BLaER1 (cell line): ENCODE results near the gene EP400.

Source experiments
- H3K27ac ChIP-seq: shearing (Covaris generic); formaldehyde crosslinking; 2 replicates; pipeline ENCODE4 v1.8.1; 2022
- H3K27me3 ChIP-seq: shearing (Covaris generic); formaldehyde crosslinking; 2 replicates; pipeline ENCODE4 v1.8.1; 2022
- H3K36me3 ChIP-seq: shearing (Covaris generic); formaldehyde crosslinking; 2 replicates; pipeline ENCODE4 v1.8.1; 2022
- H3K4me1 ChIP-seq: shearing (Covaris generic); formaldehyde crosslinking; 2 replicates; pipeline ENCODE4 v1.8.1; 2022
- H3K4me2 ChIP-seq: shearing (Covaris generic); formaldehyde crosslinking; 2 replicates; pipeline ENCODE4 v1.8.1; 2022
- H3K4me3 ChIP-seq: shearing (Covaris generic); formaldehyde crosslinking; 2 replicates; pipeline ENCODE4 v1.8.1; 2022
- H3K9ac ChIP-seq: shearing (Covaris generic); formaldehyde crosslinking; 2 replicates; pipeline ENCODE4 v1.8.1; 2022
- H3K9me3 ChIP-seq: shearing (Covaris generic); formaldehyde crosslinking; 2 replicates; pipeline ENCODE4 v1.8.1; 2022
- H4K20me1 ChIP-seq: shearing (Covaris generic); formaldehyde crosslinking; 2 replicates; pipeline ENCODE4 v1.8.1; 2022
- Cebpa-rat ChIP-seq: shearing (Covaris generic); IDR thresholded peaks from 2 replicates; pipeline ENCODE4 v1.8.1; 2022

EP400 gene

DNA sequence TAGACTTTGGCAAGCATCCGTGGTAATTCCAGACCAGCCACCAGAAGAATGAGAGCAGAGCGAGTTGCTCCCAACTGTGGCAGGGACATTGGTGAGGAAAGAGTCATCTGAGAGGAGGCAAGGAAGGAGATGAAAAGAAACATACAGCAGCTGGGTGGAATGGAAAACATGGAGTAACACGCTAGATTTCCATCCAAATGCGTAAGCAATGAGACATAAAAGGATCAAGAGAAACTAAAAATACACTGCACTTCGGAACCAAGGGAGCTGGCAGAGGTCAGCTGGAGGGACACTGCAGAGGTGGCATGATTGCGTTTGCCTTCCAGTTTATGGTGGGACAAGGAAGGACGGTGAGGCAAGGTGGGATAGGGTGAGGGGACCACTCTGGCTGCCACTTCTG, 111.5 kb downstream of the EP400 start:
- no peak for TF ChIP-seq Cebpa-rat
- H3K4me2 ChIP-seq: peak overlapping the region; percentile 75
- no peak overlapping the region for H3K4me3 ChIP-seq
- peaks cover 70% of the 10 kb centered on the region for H4K20me1 ChIP-seq
- peaks cover 100% of the 10 kb centered on the region for H3K4me1 ChIP-seq
- no peaks in the 10 kb centered on the region for H3K9me3 ChIP-seq
- H3K27me3 ChIP-seq: no peaks in the 10 kb centered on the region
- peaks cover 48% of the 10 kb centered on the region for H3K36me3 ChIP-seq
- H3K9ac ChIP-seq: no peak overlapping the region
- H3K27ac ChIP-seq: no peak overlapping the region

GRCh38 chr12:132061641-132062430, 112.1 kb downstream of the EP400 start:
- Histone ChIP-seq H4K20me1 (peaks cover 70% of the 10 kb centered on the region), H3K9ac (no peak overlapping the region), H3K9me3 (no peaks in the 10 kb centered on the region), H3K36me3 (peaks cover 53% of the 10 kb centered on the region), H3K4me1 (peaks cover 100% of the 10 kb centered on the region), H3K27ac (no peak overlapping the region), H3K4me2 (peak overlapping the region; percentile 75), H3K27me3 (no peaks in the 10 kb centered on the region), H3K4me3 (no peak overlapping the region)
- no peak for TF ChIP-seq Cebpa-rat

DNA sequence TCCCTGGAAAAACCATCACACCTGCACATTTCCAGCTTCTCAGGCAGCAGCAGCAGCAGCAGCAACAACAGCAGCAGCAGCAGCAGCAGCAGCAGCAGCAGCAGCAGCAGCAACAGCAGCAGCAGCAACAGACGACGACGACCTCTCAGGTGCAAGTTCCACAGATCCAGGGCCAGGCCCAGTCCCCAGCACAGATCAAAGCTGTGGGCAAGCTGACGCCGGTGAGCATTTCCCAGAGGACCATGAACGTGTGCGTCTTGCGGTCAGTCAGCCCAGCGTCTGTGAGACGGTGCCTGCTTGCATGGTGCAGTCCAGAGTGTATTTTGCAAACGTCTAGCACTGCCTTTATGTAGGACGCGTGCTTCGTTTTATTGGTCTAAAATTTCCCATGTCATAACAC, 112.7 kb downstream of the EP400 start:
- Histone ChIP-seq H3K9ac (no peak overlapping the region), H3K27me3 (no peaks in the 10 kb centered on the region), H3K36me3 (peaks cover 54% of the 10 kb centered on the region), H3K4me2 (peak overlapping the region; percentile 75), H3K4me3 (no peak overlapping the region), H3K9me3 (no peaks in the 10 kb centered on the region), H4K20me1 (peaks cover 72% of the 10 kb centered on the region), H3K4me1 (peaks cover 100% of the 10 kb centered on the region), H3K27ac (no peak overlapping the region)
- no peak for TF ChIP-seq Cebpa-rat

GRCh38 chr12:132063491-132063890, 113.7 kb downstream of the EP400 start:
- Histone ChIP-seq H3K4me2 (peak overlapping the region; percentile 75), H3K27ac (no peak overlapping the region), H4K20me1 (peaks cover 82% of the 10 kb centered on the region), H3K27me3 (0 out of 2 replicates have a peak, but pooled peaks cover 3% of the 10 kb centered on the region), H3K4me3 (no peak overlapping the region), H3K9me3 (no peaks in the 10 kb centered on the region), H3K4me1 (peaks cover 100% of the 10 kb centered on the region), H3K36me3 (peaks cover 58% of the 10 kb centered on the region), H3K9ac (peak overlapping the region; percentile 30; the same call in 1 of the 2 replicates)
- TF ChIP-seq Cebpa-rat: no peak

GRCh38 chr12:132064631-132065030, 114.9 kb downstream of the EP400 start:
- Histone ChIP-seq H3K9me3 (no peaks in the 10 kb centered on the region), H3K4me2 (peak overlapping the region; percentile 75), H3K4me3 (no peak overlapping the region), H3K4me1 (peaks cover 100% of the 10 kb centered on the region), H3K27ac (no peak overlapping the region), H3K9ac (no peak overlapping the region), H3K36me3 (peaks cover 69% of the 10 kb centered on the region), H3K27me3 (0 out of 2 replicates have a peak, but pooled peaks cover 3% of the 10 kb centered on the region), H4K20me1 (peaks cover 87% of the 10 kb centered on the region)
- TF ChIP-seq Cebpa-rat: no peak

GRCh38 chr12:132065203-132065602, 115.5 kb downstream of the EP400 start:
- 0 out of 2 replicates have a peak, but pooled peaks cover 3% of the 10 kb centered on the region for H3K27me3 ChIP-seq
- no peak overlapping the region for H3K4me3 ChIP-seq
- no peaks in the 10 kb centered on the region for H3K9me3 ChIP-seq
- H3K36me3 ChIP-seq: peaks cover 71% of the 10 kb centered on the region
- H3K27ac ChIP-seq: no peak overlapping the region
- H4K20me1 ChIP-seq: peaks cover 93% of the 10 kb centered on the region
- H3K4me1 ChIP-seq: peaks cover 100% of the 10 kb centered on the region
- peak overlapping the region; percentile 75 for H3K4me2 ChIP-seq
- no peak for TF ChIP-seq Cebpa-rat
- H3K9ac ChIP-seq: no peak overlapping the region

- Histone ChIP-seq H3K9ac (no peak overlapping the region), H3K4me3 (peak overlapping the region; percentile 8; the same call in 1 of the 2 replicates), H3K27me3 (0 out of 2 replicates have a peak, but pooled peaks cover 3% of the 10 kb centered on the region), H3K4me2 (peak overlapping the region; percentile 75), H3K36me3 (peaks cover 70% of the 10 kb centered on the region), H3K9me3 (no peaks in the 10 kb centered on the region), H4K20me1 (peaks cover 98% of the 10 kb centered on the region), H3K4me1 (peaks cover 100% of the 10 kb centered on the region), H3K27ac (no peak overlapping the region)
- no peak for TF ChIP-seq Cebpa-rat
Observed at GRCh38 chr12:132065609-132066344, 116.0 kb downstream of the EP400 start.

GRCh38 chr12:132066345-132066685, 116.6 kb downstream of the EP400 start:
- peaks cover 100% of the 10 kb centered on the region for H4K20me1 ChIP-seq
- no peak overlapping the region for H3K9ac ChIP-seq
- H3K4me3 ChIP-seq: peak overlapping the region; percentile 8; the same call in 1 of the 2 replicates
- H3K27me3 ChIP-seq: 0 out of 2 replicates have a peak, but pooled peaks cover 3% of the 10 kb centered on the region
- TF ChIP-seq Cebpa-rat: no peak
- peaks cover 100% of the 10 kb centered on the region for H3K4me1 ChIP-seq
- H3K9me3 ChIP-seq: no peaks in the 10 kb centered on the region
- H3K4me2 ChIP-seq: peak overlapping the region; percentile 75
- peaks cover 65% of the 10 kb centered on the region for H3K36me3 ChIP-seq
- H3K27ac ChIP-seq: no peak overlapping the region

DNA sequence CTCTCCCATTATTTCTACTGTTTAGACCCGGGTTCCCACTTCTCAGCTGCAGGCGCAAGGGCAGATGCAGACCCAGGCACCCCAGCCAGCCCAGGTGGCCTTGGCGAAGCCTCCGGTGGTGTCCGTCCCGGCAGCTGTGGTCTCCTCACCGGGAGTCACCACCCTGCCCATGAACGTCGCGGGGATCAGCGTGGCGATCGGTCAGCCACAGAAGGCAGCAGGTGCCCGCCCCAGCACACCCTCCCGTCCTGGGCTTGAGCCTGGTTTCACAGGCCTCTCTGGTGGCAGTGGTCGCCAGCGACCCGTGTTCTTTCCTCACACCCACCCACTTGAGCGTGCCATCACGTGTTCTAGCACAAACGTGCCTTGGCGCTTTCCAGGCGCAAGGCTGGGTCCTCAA, 117.0 kb downstream of the EP400 start:
- H3K9me3 ChIP-seq: no peaks in the 10 kb centered on the region
- 0 out of 2 replicates have a peak, but pooled peaks cover 3% of the 10 kb centered on the region for H3K27me3 ChIP-seq
- no peak overlapping the region for H3K27ac ChIP-seq
- no peak overlapping the region for H3K9ac ChIP-seq
- no peak overlapping the region for H3K4me3 ChIP-seq
- H3K36me3 ChIP-seq: peaks cover 60% of the 10 kb centered on the region
- H3K4me1 ChIP-seq: peaks cover 100% of the 10 kb centered on the region
- peak overlapping the region; percentile 75 for H3K4me2 ChIP-seq
- no peak for TF ChIP-seq Cebpa-rat
- peaks cover 100% of the 10 kb centered on the region for H4K20me1 ChIP-seq

DNA sequence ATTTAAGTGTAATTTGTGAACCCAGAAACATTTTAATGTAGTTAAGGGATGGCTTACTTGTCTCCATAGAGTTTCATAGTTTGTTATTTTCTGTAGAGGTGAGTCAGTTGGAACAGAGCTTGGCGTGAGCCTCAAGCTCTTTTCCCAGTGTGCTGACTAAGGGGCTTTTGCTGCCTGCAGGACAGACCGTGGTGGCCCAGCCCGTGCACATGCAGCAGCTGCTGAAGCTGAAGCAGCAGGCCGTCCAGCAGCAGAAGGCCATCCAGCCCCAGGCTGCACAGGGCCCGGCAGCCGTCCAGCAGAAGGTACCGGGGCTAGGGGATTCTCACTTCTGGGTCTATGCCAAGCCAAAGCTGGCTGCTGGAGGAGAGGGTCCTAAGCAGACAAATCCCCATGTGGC, 117.4 kb downstream of the EP400 start:
- peaks cover 56% of the 10 kb centered on the region for H3K36me3 ChIP-seq
- 0 out of 2 replicates have a peak, but pooled peaks cover 3% of the 10 kb centered on the region for H3K27me3 ChIP-seq
- no peak overlapping the region for H3K9ac ChIP-seq
- H3K4me3 ChIP-seq: no peak overlapping the region
- peaks cover 100% of the 10 kb centered on the region for H4K20me1 ChIP-seq
- no peak for TF ChIP-seq Cebpa-rat
- no peaks in the 10 kb centered on the region for H3K9me3 ChIP-seq
- H3K27ac ChIP-seq: no peak overlapping the region
- peaks cover 100% of the 10 kb centered on the region for H3K4me1 ChIP-seq
- H3K4me2 ChIP-seq: peak overlapping the region; percentile 75
